NCI-H748 (cell line): ENCODE results near the gene CRYL1.

Source experiments
- DNase-seq: peaks from one replicate; lab custom pipeline; 2025; ENCODE audit not compliant: unreplicated experiment; lab: John Stamatoyannopoulos, UW

The CRYL1 gene

DNA sequence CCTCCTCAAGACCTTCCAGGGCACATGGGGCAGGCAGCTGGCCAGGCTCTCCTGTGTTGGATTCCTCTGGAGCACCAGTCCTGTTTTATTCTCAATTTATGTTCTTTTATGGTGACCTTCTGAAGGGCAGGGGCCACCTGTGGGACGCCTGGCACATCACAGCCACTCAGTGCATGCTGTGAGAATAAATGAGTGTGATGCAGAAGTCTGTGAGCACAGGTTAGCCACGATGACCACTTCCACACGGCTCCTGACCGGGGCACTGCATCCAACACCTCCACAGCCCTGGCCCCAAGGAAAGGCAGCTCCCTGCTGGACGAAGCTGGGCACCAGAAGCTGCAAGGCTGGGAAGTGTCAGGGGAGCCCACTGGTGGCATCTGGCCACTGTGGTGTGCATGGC is 122.8 kb downstream of the CRYL1 start:
- no peak for DNase-seq

DNA sequence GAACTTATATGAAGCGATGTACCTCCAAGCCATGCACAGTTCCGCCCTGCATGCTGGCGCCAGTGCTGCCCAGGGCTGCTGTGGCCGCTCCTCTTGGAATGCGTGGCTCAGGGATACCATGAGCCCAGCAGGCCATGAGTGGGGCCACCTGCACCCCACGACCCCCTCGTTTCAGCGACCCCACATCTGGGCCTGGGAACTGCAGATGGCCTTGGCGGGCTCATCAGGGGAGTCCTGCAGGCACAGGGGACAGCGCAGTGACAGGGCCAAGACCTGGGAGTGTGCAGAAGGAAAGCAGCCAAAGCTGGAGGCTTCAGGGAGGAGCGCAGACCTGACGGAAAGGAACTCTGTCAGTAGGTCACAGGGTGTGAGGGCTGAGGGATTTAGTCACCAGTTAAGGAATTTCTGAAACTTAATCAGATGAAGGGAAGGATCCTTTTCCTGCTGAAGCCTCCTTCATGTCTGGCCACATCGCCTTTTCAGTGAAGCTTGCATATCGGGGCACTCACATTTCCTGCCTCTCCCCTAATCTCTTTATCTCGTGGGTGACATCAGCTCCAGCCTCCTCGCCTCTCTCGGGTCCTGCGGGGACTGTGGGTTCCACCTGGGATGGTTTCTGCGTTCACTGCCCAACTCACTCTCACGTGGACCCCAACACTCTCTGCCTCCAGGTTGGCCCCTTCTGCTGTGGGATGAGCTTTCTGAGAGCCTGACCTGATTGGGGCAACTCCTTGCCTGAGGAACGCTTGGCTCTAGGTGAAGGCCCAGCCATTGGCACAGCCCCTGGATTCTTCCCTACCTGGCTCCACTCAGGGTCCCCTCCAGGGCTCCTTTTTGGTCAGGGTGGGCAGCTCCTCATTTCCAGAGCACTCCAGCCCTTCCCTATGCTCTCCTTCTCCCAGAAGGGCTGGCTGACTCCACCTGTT is 123.5 kb downstream of the CRYL1 start:
- DNase-seq = no peak

DNA sequence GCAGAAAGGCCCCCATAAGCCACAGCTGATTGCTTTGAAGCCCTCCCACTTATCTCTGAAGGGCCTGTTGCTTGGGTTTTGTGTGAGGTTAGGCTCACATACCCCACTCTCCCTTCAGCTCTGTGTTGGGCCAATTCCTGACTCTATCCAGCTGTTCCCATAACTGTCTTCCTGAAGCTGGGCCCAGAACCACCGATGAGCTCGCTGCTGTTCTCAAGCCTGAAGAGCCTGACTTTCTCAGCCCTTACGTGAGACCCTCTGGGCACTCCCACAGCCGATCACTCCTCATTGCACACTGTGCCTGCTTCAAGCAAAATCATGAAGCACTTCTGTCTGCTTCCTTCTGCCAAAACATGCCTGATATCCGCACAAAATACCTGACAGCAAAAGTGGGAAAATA is 124.1 kb downstream of the CRYL1 start:
- DNase-seq = no peak

GRCh38 chr13:20400774-20401173 is 124.9 kb downstream of the CRYL1 start:
- no peak for DNase-seq

DNA sequence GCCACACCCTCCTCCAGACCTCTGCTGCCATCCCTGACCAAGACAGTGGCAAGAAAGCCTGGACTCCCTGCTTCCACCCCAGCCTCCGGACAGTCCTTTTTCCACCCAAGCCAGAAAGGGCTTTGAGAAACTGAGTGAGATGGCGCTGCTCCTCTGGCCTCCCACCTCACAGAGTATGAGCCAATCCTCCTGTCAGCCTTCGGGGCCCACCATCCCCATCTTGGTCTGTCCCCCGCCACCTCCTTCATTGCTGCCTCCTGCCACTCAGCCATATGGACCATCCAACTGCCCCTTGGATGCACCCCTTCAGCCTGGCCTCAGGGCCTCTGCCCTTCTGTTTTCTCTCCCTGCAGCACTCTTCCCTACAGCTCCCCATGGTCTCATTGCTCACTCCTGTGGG is 125.7 kb downstream of the CRYL1 start:
- DNase-seq = no peak

DNA sequence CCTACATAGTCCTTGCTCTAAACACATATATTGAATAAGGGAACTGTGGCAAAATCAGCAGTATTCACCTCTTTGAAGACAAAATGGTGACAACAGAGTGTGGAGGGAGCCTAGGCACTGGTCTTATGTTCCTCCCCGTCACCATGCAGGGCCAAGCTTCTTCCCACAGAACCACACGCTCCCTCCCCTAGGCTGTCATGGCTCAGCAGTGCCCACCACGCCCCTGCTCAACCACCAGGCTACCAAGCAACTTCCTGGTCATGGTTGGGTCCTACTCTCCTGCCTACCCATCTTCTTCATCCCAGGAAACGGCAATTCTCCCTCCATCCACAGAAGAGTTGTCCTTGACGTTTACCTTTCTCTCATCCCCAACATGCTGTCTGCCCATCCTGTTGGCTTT is 126.1 kb downstream of the CRYL1 start:
- DNase-seq = no peak

DNA sequence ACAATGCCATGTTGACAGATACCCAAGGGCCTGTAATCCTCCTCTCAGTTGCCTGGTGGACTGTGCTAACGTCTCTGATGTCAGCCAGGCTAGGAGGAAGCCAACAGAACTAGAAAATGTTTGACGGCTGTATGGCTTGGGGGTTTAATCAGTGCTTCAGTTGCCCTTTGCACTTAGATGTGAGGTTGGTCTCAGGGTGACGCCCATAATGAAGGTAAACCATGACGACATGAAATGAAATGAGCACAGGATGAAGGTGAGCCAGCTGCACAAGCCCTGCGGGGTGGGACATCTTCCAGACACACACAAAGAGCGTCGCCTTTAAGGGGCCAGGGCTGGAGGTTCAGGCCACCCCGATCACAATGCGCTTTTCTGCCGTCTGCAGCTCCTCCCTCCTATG is 127.2 kb downstream of the CRYL1 start:
- no peak for DNase-seq

GRCh38 chr13:20397896-20398295 is 127.8 kb downstream of the CRYL1 start:
- no peak for DNase-seq

GRCh38 chr13:20395061-20395916 is 130.4 kb downstream of the CRYL1 start:
- no peak for DNase-seq

DNA sequence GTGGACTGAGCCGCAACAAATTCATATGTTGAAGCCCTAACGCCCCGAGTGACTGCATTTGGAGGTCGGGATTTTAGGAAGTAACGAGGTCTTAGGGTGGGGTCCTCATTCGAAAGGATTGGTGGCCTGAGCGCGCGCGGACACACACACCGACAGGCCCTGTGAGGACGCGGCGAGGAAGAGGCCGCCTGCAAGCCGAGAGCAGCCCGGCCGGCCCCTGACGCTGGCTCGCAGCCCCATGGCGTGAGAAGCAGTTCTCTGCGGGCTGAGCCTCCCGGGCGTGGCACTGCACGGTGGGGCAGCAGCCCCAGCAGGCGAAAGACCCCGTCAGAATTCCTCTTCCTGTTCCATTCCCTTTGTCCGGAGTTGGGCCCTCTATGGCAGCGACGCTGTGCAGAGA is 131.2 kb downstream of the CRYL1 start:
- no peak for DNase-seq

- DNase-seq = no peak
Measured at GRCh38 chr13:20394169-20394501, 131.5 kb downstream of the CRYL1 start.

- DNase-seq = no peak
Measured at GRCh38 chr13:20393273-20394168, 132.1 kb downstream of the CRYL1 start.

- DNase-seq = no peak
Measured at GRCh38 chr13:20392530-20392929, 133.1 kb downstream of the CRYL1 start.

- peak; percentile 48 for DNase-seq
Measured at GRCh38 chr13:20391597-20392452, 133.8 kb downstream of the CRYL1 start.

GRCh38 chr13:20390526-20391175 is 135.0 kb downstream of the CRYL1 start:
- DNase-seq = no peak

DNA sequence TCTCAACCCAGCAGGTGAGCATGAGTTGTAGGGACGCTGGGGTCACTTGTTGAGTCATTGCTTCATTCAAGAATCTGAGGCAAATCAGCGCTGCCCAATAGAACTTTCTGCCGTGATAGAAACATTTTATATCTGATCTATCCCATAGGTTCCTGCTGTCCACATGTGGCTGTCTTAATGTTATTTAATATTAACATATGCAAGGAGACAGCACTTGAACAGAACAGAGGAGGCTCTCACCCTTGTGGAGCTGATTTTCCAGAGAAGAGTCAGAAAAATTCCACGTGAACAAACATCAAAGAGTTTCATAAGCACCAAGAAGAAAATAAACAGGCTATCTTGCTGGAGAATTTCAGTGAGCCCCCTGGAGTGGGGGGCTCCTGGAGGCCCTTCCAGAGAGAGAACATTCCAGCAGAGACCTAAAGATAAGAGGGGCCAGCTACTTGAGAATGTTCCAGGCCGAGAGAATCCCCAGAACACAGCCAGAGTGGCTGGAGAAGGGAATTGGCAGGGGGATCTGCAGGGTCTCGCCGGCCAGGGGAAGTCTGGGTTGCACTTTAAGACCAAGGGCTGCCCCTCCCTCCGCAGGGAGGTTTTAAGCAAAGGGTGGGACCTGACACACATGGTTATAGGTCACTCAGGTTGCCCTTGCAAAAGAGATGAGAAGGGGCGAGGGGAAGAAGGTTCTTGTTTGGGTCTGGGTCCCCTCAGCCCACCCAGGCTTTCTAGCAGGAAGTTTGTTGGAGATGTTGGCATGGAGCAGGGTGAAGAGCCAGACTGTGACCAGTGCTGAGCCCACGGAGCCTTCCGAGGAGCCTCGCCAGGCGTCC is 135.7 kb downstream of the CRYL1 start:
- no peak for DNase-seq

- no peak for DNase-seq
Measured at GRCh38 chr13:20388184-20388583, 137.5 kb downstream of the CRYL1 start.

DNA sequence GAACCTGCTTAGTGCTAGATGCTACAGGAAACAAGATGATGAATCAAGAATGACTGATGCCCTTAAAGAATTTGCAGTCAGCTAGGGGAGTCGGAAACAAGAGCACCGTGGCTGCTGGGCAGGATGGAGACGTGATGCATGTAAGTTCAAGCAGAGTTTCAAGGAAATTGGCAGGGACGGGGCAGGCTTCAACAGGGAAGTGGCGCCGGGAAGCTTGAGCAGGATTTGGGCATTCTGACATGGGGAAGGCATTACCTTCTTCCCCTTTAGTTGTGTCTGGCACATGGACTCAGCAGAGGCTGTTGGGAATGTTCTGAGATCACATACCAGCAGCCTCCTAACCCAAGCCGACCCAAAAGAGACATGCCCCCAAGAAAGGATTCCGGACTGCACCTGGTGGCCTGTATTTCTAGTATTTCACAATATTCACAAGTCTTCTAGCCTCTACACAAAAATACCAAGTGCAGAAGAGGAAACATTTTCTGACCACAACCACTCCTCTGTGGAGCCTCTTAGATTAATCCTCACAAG is 138.2 kb downstream of the CRYL1 start:
- DNase-seq = no peak

DNA sequence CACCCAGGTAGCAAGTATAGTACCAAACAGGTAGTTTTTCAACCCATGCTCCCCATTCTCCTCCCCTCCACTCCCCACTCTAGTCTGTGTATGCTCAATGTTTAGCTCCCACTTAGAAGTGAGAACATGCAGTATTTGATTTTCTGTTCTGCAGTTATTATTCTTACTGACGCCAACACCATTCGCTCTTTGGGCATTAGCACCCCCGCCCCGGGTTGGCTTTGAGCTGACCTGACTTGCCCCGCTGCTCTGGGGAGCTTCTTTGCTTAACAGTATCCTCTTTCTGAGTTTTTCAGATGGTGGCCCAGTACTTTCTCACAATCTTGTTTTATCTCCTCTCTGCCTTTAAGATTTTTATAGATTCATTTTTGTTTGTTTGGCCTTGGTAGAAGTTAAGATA is 138.7 kb downstream of the CRYL1 start:
- no peak for DNase-seq
